Type B pancreatic cell (in vitro differentiated cells): ENCODE measurements around the gene TGFBR3. TPM values are rescaled to one million over a fixed set of nuclear protein-coding genes. Genes with fewer than 3 reads are reported as not detected.

ENCODE experiments used
- DNase-seq: peaks from one replicate; pipeline ENCODE4 v3.0.0; 2021; ENCODE audit warnings: mixed read lengths; ENCODE audit not compliant: unreplicated experiment; ENCODE audit errors: extremely low spot score
- H3K27ac Mint-ChIP-seq: 2 replicates; pipeline ENCODE4 v1.8.0; 2021; ENCODE audit warnings: mild to moderate bottlenecking, mixed read lengths
- H3K27me3 Mint-ChIP-seq: 2 replicates; pipeline ENCODE4 v1.8.0; 2021; ENCODE audit warnings: mixed read lengths
- H3K36me3 Mint-ChIP-seq: 2 replicates; pipeline ENCODE4 v1.8.0; 2021; ENCODE audit warnings: mixed read lengths
- H3K4me1 Mint-ChIP-seq: one replicate; pipeline ENCODE4 v1.8.0; 2021; ENCODE audit warnings: mixed read lengths; ENCODE audit not compliant: unreplicated experiment
- H3K4me3 Mint-ChIP-seq: 2 replicates; pipeline ENCODE4 v1.8.0; 2021; ENCODE audit warnings: mild to moderate bottlenecking, mixed read lengths
- H3K9me3 Mint-ChIP-seq: 2 replicates; pipeline ENCODE4 v1.8.0; 2021; ENCODE audit warnings: mixed read lengths
- total RNA-seq: library from RNA; stranded (reverse); gene quantifications from 2 replicates; pipeline ENCODE4 v1.2.1, GENCODE V29; 2021; ENCODE audit warnings: low replicate concordance
- TF ChIP-seq, protein P1 (sequence below): fragments of 200-600 bp; sonication (generic); conservative IDR thresholded peaks from 2 replicates; pipeline ENCODE4 v1.5.0; 2021; ENCODE audit warnings: antibody characterized with exemption, mild to moderate bottlenecking

TGFBR3 gene
- total RNA-seq, 1 donor from 2014 or later, result 33.5 TPM

DNA sequence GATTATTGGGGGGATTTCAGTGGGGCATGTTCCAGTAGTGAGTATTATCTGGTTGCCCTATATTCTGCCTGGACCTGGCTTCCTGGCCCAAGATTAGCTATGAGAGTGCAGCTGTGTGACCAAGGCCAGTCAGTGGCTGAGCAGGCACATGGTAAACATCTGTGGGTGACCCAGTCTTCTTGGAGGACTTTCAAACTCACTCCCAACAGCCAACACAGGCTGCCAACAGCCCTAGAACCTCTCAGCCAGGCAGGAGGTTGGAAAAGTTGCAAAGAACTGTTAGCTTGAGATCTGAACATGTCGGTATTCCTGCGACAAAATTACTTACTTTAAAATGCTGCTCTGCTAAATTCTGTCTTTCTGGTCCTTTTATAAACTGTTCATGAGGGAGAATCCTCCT, 192.4 kb downstream of the TGFBR3 start:
- no peak overlapping the region for H3K27ac Mint-ChIP-seq
- peaks cover 37% of the 10 kb centered on the region for H3K4me1 Mint-ChIP-seq
- peaks cover 35% of the 10 kb centered on the region for H3K36me3 Mint-ChIP-seq
- no peaks in the 10 kb centered on the region for H3K27me3 Mint-ChIP-seq
- no peak for DNase-seq
- TF ChIP-seq, protein P1, sequence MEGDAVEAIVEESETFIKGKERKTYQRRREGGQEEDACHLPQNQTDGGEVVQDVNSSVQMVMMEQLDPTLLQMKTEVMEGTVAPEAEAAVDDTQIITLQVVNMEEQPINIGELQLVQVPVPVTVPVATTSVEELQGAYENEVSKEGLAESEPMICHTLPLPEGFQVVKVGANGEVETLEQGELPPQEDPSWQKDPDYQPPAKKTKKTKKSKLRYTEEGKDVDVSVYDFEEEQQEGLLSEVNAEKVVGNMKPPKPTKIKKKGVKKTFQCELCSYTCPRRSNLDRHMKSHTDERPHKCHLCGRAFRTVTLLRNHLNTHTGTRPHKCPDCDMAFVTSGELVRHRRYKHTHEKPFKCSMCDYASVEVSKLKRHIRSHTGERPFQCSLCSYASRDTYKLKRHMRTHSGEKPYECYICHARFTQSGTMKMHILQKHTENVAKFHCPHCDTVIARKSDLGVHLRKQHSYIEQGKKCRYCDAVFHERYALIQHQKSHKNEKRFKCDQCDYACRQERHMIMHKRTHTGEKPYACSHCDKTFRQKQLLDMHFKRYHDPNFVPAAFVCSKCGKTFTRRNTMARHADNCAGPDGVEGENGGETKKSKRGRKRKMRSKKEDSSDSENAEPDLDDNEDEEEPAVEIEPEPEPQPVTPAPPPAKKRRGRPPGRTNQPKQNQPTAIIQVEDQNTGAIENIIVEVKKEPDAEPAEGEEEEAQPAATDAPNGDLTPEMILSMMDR, result no peak
- H3K4me3 Mint-ChIP-seq, result no peak overlapping the region
- no peaks in the 10 kb centered on the region for H3K9me3 Mint-ChIP-seq

DNA sequence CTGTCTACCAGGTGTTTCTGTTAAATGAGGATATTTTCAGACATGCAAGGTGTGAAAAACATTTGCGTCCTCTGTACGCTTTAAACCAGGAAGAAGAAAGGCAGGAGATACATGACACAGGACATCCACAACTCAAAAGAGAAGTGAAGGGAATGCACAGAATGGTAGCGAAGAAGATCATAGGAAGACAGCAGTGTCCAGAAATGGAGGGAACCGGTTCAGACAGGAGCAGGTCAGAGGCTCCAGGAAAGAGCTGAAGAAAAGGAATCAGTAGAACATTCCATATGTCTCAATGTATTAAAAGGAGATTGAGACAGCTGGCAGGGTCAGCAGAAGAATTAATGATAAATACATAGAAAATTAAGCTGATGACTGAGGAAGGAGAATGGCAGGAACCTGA, 194.4 kb downstream of the TGFBR3 start:
- Mint-ChIP-seq H3K36me3 (peaks cover 35% of the 10 kb centered on the region), H3K4me3 (no peak overlapping the region), H3K27me3 (no peaks in the 10 kb centered on the region), H3K4me1 (peaks cover 41% of the 10 kb centered on the region), H3K27ac (no peak overlapping the region), H3K9me3 (no peaks in the 10 kb centered on the region)
- TF ChIP-seq, protein P1, result no peak
- DNase-seq, result no peak

DNA sequence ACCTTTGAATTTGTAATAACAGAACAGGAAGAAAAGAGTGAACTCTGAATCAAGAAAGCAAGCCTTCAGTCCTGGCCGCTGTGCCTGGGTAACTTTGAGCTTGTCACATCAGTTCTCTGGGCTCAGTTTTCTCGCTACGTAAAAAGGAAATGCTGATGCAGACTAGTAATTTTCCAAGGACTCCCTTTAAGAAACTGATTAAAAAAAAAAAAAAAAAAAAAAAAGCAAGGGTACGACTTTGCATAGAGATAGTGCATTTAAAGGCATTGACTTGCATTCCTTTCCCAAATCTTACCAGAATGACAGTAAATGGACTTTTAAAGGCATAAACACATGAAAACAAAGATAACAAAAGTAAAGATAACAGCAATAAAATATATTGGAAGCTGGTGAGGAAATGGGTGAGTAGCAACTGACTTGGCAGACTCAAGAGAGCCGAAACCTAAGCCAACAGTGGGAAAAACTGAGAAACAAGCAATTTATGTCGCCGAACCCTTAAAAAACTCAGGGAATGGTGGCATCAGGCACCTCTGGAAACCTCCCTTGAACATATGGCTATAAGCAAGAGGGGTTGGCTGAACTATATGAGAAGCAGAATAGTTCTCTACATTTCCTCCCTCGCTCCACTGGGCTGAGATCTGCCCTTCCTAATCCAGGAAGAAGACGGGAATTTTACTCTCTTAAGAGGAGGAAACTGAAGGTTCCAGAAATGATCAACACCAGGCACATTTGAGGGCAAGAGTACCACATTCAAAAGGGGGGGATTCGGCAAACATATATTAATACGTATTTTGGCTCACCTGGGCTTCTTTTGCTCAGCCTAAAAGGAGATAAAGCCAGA, 196.1 kb downstream of the TGFBR3 start:
- Mint-ChIP-seq H3K9me3 (no peaks in the 10 kb centered on the region), H3K36me3 (peaks cover 25% of the 10 kb centered on the region), H3K4me3 (peak overlapping the region; percentile 16), H3K4me1 (peaks cover 43% of the 10 kb centered on the region), H3K27me3 (no peaks in the 10 kb centered on the region), H3K27ac (no peak overlapping the region)
- DNase-seq, result no peak
- TF ChIP-seq, protein P1, result no peak

DNA sequence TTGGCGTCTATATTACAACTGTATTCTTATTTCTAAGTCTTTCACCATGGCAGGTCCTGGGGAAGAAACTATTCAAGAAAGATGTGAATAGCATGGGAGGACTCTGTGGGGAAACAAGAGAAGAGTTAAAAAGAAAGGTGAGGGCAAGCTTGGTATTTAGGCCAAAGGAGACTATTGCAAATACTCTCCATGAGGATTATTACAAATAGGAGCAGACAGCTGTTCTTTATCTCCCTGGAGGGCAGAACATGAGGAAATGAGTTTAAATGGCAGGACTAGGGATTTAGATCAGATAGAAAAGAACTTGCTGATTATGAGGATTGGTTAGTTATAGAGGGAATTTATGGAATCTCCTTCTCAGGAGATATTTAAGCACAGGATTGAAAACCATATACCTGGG, 198.5 kb downstream of the TGFBR3 start:
- Mint-ChIP-seq H3K36me3 (peaks cover 17% of the 10 kb centered on the region), H3K4me1 (peaks cover 64% of the 10 kb centered on the region), H3K4me3 (no peak overlapping the region), H3K9me3 (no peaks in the 10 kb centered on the region), H3K27ac (no peak overlapping the region), H3K27me3 (no peaks in the 10 kb centered on the region)
- no peak for DNase-seq
- TF ChIP-seq, protein P1, result no peak

DNA sequence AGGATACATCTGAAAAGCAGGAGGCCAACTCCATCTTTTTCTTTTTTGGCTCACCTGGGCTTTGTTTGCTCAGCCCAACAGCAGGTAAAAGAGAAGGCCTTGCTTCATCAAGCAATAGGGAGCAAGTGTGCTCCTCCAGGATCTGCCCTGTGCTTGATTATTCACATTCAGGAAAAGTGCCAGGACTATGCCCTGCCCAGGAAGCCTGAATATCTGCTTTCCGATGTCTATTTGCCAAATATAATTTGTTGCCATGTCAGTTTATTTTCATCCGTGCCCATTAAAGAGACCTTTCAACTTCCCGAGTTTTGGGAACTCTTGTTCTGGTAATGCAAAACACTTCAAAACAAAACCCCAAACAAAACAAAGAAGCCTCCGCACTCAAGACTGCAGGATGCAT, 200.0 kb downstream of the TGFBR3 start:
- no peak for DNase-seq
- Mint-ChIP-seq H3K27ac (no peak overlapping the region), H3K27me3 (no peaks in the 10 kb centered on the region), H3K36me3 (peaks cover 14% of the 10 kb centered on the region), H3K4me1 (peaks cover 68% of the 10 kb centered on the region), H3K9me3 (no peaks in the 10 kb centered on the region), H3K4me3 (no peak overlapping the region)
- TF ChIP-seq, protein P1, result no peak
